Stimulated activated naive CD8-positive, alpha-beta T cell treated with anti-CD3 and anti-CD28 coated beads, Interleukin-15, Interleukin-2, amounts not matched to agents 100 U/mL and 50 U/mL, for 24 hours (primary cell): ENCODE measurements around the gene BRSK1.
A peak's percentile ranks its signal among the peaks of the same experiment; 100 is the strongest.

Experiments used
- ATAC-seq: fragments of 150-1000 bp; cut with Tn5 transposase; one replicate; pipeline ENCODE4 v1.10.0; 2021
- DNase-seq: peaks from one replicate; pipeline ENCODE4 v3.0.0; 2021

BRSK1 gene

GRCh38 chr19:55273978-55274707, 9.7 kb upstream of the BRSK1 start:
- DNase-seq: no peak
- no peak for ATAC-seq

GRCh38 chr19:55275851-55276719, 7.7 kb upstream of the BRSK1 start:
- ATAC-seq: no peak
- no peak for DNase-seq

DNA sequence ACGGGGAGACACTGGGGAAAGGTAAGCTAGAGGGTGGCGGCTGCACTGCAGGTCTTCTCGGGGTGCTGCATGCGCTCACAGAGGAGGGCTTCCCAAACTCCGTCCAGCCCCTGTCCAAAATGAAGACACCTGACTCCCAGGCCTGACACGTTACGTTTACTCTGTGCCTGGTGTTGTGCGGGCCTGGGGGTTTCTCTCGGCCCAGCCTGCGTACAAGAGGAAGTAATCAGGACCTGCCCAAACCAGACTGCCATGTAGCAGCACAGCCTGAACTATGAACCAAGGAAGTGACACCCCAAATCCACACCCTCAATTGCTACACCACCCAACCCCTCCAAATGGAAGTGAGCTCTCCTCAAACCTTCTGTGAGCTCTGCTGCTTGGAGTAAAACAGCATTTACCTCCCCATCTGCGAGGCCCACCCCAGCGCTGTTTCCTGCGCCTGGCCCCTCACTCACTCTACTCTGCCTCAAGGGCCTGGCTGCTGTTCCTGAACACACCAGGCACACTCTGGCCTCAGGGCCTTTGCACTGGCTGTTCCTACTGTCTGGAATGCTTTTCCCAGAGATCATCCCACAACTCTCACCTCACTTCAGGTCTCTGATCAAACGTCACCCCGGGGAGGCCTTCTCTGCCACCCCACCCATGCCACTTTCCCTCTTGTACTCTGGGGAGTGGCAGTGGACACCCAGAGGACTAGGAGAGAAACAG, 6.9 kb upstream of the BRSK1 start:
- ATAC-seq (no peak), DNase-seq (no peak)

- DNase-seq (no peak), ATAC-seq (no peak)
Measured at GRCh38 chr19:55277494-55277893, 6.3 kb upstream of the BRSK1 start.

DNA sequence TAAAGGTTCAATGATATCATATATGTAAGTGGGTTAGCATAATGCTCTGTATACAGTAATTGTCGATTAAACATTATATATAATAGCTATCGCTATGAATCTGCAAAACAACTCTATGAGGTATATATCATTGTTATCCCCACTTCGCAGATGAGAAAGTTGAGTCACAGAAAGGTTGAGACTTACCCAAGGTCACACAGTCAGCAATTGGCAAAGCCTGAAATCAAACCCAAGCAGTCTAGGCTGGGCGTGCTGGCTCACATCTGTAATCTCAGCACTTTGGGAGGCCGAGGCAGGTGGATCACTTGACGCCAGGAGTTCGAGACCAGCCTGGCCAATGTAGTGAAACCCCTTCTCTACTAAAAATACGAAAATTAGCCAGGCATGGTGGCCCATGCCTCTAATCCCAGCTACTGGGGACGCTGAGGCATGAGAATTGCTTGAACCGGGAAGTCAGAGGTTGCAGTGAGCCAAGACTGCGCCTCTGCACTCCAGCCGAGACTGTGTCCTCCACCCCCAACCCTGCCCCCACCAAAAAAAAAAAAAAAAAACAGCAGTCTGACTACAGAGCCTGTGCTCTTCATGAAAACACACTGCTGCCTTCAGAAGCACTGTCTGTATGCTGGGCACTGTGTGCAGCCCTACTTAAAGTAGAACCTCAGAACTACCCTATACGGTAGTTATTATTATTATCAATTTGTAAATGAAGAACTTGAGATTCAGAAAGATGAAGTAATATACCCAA, 5.2 kb upstream of the BRSK1 start:
- ATAC-seq (no peak), DNase-seq (no peak)

DNA sequence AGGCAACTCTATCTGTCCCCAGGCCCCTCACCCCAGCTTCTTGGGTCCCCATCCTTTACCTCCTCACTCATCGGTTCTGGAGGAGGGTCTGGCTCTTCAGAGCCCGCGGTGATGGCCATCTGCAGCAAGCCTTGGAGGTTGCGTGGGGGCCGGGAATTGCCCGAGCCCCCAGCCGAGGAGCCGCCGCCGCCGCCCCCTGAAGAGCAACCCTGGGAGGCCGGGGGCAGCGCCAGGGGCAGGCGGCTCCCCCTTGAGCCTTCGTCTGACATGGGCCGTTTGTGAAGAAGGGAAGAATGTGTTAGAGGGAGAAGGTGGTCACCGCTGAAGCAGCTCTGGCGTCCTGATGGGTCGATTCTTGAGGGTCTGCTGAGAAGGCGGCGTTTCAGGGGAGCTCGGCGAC, 4.5 kb upstream of the BRSK1 start:
- ATAC-seq: no peak

GRCh38 chr19:55279770-55280643, 3.8 kb upstream of the BRSK1 start, which contains the start of gene HSPBP1:
HSPBP1 (minus strand) TSS chr19:55280110; CDS start chr19:55279608, 502 bp downstream.
- DNase-seq: peak; percentile 96
- peak; percentile 94 for ATAC-seq

More for the DNA sequence above, 4.5 kb upstream of the BRSK1 start:
- no peak for DNase-seq

DNA sequence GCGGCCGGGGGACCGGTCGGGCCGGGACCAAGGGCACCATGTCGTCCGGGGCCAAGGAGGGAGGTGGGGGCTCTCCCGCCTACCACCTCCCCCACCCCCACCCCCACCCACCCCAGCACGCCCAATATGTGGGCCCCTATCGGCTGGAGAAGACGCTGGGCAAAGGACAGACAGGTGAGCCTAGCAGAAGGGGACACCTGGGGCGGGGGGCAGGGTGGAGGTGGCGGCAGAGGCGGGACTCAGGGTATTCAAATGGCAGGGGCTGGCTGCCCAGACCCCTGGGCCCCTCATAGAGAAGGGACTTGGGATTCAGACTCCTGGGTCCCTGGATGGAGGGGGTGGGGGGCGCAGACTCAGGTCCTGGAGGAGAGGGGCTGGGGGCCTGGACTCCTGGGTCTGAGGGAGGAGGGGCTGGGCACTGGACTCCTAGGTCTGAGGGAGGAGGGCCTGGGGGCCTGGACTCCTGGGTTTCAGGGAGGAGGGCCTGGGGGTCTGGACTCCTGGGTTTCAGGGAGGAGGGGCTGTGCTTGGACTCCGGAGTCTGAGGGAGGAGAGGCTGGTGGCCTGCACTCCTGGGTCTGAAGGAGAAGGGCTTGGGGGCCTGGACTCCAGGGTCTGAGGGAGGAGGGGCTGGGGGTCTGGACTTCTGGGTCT, 735 bp downstream of the BRSK1 start:
- no peak for ATAC-seq
- no peak for DNase-seq

DNA sequence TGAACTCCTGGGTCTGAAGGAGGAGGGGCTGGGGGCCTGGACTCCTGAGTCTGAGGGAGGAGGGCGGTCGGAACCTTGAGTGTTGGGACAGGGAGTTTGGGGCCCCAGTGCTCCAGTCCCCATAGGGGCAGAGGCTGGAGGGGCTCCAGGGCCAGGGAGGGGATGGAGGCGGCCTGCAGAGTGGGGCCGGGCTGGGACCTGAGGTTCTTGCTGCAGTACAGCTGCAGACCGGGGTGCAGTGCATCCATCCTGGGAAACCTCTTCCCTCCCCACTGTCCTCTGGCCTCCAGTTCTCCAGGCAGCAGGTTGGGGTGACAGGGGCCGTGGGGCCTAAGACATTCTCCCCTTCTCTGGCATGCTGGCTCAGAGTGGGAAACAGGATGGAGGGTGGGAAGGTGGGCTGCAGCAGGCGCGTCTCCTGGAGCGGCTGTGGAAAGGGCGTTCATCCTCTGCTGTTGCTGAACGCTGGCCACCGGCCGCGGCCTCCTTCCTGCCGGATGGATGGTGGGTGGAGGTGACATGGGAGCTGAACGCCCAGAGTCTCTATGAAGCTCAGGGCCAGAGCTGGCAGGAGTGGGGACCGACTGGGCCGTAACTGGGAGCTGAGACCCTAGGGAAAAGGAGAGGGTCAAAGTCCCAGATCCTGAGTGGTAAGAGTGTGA, 1.6 kb downstream of the BRSK1 start:
- ATAC-seq: no peak
- no peak for DNase-seq

GRCh38 chr19:55287361-55288079, 3.7 kb downstream of the BRSK1 start:
- no peak for DNase-seq
- ATAC-seq: no peak

GRCh38 chr19:55289117-55289796, 5.5 kb downstream of the BRSK1 start:
- no peak for ATAC-seq
- DNase-seq: no peak

GRCh38 chr19:55297267-55297666, 13.5 kb downstream of the BRSK1 start:
- DNase-seq (no peak), ATAC-seq (no peak)

- ATAC-seq (no peak), DNase-seq (no peak)
Measured at GRCh38 chr19:55299991-55300390, 16.2 kb downstream of the BRSK1 start.

GRCh38 chr19:55300886-55301458, 17.2 kb downstream of the BRSK1 start:
- ATAC-seq (no peak), DNase-seq (no peak)

DNA sequence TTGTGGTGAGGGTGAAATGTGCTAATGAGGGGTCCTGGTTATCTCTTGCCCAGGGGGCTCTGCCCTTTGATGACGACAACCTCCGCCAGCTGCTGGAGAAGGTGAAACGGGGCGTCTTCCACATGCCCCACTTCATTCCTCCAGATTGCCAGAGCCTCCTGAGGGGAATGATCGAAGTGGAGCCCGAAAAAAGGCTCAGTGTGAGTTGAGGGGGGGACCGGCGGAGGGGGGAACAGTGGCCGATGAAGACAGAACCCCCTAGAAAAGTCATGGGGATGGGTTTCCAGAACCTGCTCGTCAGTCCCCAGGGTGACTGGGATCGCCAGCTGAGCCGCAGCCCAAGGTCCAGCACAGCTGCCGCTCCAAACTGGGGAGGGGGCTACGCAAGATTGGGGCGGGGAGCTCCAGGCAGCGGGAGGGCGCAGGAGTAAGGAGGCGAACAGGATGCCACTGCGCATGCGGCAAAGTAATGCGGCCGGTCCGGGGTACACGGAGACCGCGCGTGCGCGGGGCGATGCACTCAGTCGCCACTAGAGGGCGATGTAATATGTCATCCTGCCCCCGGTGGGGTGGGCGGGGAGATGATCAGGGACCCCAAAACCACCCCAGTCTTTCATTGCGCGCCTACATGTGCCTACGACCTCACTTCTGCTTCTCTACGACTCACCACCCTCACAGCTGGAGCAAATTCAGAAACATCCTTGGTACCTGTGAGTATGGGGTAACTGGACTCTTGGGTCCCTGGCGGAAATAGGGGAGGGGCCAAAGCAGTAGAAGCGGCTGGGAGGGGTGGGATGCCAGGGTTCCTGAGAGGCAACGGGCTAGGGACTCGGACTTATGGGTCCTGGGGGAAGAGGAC, 17.9 kb downstream of the BRSK1 start:
- ATAC-seq: peak; percentile 93

GRCh38 chr19:55302318-55302703, 18.5 kb downstream of the BRSK1 start:
- no peak for ATAC-seq
- no peak for DNase-seq

More for the DNA sequence above, 17.9 kb downstream of the BRSK1 start:
- DNase-seq: peak; percentile 98

- no peak for ATAC-seq
- no peak for DNase-seq
Measured at GRCh38 chr19:55303477-55303876, 19.7 kb downstream of the BRSK1 start.
